Left renal cortex interstitium (tissue), 4 donors: ENCODE results near the gene TFG. TPM values are rescaled to one million over a fixed set of nuclear protein-coding genes. Genes with fewer than 3 reads are reported as not detected.

Experiments
- DNase-seq, 4 donors: peaks; one replicate each; pipeline ENCODE4 v3.0.0-alpha.2; 2013; ENCODE audit warnings: low read depth in 4 of 4, low spot score in 2 of 4, missing footprints in 1 of 4
- polyA plus RNA-seq, 4 donors: library from polyadenylated mRNA; unstranded; fragments of 120-200 nt; gene quantifications; one replicate each; pipeline ENCODE4 v1.2.1, GENCODE V29; 2013; ENCODE audit not compliant: insufficient read length in 4 of 4

Gene TFG
- polyA plus RNA-seq, 4 donors = 135 to 141 (median 139) TPM

DNA sequence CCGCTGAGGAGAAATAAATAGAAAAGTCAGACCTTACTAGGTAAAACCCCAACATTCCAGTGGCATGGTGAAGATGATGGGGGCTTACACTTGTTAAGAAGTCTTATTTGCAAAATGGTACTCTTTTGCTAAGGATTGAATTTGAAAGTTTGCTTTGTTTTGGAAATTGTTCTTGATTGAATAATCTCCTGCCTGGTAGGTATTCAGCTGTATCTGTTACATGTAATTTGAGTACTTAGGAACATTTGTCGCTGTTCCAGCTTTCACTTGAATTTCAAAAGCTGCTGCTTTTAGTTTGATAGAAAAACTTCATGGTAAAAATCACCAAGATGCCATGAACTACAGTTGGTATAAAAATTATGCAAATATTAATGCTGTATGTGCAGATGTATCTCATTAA, 44.6 kb downstream of the TFG start:
- no peak for DNase-seq

DNA sequence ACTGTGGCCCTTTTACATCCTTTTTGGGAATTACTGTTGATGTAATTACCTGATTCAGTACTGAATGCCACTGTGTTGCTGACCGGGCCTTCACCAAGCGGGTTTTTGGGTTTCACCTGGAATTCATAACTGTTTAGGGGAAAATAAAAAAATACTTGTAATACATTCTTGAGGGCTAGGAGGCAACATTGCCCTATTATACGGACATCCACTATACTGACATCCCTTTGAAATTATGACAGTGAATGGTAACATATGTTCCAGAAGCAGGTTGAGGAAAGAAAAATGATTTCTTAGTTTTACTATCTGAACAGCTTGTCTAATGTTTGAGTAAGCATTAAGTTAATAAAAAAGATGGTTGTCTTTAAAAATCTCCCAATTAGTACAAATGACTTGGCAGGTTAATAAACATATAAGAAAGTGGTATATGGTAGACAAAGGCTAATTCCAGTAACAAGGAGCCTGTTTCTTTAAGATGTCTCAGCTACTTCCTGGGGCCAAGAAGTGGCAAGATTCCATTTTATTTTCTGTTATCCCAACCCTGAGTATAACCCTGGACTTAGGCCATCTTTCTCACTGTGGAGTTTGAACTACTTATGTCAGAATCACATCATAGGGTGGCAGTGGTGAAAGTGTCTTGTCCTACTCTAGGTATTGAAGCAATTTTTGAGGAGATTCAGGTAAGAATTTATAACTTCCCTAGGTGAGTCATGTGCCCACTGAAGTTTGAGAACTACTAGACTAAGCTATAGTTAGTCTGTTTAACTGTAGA, 45.5 kb downstream of the TFG start:
- DNase-seq = no peak

DNA sequence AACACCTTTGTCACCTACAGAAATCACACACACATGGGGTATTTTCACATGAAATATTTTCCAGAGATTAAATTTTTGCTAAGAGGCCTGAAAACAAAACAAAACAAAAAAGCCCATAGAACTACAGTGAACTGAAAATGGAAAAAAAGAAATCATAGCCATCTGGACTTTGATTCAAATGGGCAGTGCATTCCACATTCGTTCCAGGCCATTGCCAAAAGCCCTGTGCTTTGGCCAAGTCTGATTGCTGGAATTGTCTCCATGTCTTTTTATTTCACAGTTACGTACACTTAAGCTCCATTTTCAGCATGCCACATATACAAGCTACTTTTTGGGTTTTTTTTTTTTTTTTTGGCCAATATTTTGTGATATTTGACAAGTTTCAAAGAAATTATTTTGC, 47.1 kb downstream of the TFG start:
- no peak for DNase-seq

DNA sequence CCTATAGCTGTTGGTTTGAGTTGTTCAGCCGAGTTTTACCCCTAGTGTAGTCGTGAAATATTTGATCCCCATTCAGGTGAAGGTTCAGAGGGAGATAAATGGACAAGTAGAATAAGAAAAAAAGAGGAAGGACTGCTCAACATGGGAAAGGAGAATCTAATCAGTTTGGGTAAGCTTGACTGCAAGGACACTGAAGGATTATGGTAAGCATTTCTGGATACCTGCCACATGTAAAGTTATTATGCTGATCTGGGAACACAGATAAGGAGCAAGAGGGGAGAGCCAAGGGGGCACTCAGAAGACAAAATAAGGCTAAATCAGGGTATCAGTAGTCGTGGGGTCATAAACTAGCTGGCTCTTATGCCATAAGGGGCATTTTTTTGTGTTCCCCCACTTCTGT, 49.9 kb downstream of the TFG start:
- no peak for DNase-seq

DNA sequence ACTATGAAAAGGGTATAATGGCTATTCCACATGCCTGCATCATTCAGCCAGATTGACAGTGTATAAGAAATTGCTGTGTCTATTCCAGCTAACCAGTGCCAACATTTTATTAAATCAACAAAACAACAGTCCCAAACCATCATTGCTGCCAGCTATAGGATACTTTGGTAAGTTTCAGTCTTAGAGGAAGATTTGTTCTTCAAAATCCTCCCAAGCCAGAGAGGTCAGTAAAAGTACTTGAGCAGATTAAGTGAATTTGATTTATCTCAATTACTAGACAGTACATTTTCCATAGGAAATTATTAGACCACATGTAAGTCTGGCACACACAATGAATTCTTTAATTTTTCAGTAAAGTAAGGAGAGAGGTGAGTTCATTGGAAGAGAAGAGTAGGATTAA, 50.7 kb downstream of the TFG start:
- no peak for DNase-seq

DNA sequence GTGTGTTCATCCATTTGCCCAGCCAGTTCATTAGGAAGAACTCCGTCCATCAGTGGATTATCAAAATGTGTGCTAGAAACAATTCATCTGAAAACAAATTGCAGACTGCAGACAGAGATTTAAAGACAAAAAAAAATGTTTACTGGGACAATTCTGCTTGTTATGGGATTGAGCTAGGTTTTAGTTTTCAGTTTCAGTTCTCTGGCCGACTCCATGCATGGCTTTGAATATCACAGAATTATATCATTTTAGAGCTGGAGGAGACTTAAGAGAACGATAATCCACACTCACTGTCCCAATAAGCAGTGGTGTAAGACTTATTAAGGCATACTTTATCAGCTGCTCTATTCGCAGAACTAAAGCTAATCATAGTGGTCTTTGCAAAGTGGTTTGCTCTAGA, 51.1 kb downstream of the TFG start:
- no peak for DNase-seq

DNA sequence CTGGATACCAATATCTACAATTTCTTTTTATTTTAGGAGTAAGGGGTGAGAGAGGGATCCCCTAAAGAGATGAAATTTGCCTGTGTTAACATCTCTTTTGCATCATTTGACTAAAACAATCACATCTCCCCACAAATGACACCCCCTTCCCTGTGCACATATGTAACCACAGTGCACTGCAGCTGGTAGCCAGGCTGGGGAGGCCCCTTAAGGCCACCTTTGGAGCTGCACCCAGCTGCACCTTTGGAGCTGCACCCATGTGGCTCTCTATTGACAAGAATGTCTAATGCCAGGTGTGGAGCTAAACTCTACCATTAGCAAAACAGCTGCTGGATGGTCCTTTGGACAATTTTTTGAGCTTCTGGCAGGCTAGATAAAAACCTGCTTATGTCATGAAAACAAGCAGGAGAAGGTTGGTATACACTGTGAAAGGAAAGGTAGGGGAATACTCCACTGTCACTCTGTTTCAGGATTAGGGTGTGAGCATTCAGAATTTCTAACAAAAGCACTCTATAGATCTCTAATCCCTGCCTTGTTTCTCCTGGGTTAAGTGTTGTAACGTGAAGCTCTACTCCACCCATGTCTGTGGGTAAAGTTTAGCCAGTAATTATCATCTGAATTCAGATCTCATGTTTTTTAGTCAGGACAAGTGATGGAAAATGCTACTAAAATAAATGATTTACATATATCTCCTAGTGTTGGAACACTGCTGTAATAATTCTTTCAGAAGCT, 52.1 kb downstream of the TFG start:
- DNase-seq = no peak

DNA sequence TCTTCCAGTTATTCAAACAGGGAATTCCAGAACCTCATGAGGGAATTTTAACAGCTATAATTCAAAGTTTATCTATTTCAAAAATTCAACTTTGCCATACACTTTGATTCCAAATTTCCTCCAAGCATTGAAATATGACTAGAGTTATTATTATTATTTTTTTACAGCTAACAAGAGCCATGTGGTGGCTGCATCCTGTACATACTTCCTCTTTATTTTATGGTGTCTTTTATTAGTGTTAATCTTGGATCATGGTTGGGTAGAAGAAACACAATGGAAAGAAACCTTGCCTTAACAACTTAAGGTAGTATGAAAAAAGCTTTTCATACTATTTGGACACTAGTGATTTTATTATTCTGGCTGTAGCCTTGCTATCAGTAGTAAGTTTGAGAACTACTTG, 52.7 kb downstream of the TFG start:
- no peak for DNase-seq

DNA sequence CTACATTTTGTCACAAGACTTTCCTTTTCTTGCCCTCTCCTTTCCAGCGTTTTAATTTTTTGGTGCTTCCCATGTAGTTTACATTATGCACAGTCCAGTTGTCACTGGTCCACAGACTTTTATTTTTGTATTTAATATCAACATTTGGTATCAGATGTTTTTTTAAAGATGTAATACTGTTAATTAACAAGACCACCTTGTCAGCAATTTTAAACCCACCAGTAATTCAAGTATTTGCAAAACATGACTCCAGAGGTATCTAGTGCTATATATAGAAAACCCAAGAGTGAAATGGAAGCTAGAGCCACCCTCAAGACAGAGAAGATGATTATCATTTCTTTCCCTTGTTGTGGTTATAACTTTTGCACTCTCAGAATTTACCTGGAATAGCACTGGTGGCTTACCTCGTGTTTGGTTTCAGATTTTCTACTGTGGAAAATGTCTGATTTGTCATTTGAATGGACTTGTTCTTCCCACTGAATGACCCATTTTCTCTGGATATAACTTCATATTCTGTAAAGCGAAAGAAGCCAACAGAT, 56.2 kb downstream of the TFG start:
- no peak for DNase-seq

DNA sequence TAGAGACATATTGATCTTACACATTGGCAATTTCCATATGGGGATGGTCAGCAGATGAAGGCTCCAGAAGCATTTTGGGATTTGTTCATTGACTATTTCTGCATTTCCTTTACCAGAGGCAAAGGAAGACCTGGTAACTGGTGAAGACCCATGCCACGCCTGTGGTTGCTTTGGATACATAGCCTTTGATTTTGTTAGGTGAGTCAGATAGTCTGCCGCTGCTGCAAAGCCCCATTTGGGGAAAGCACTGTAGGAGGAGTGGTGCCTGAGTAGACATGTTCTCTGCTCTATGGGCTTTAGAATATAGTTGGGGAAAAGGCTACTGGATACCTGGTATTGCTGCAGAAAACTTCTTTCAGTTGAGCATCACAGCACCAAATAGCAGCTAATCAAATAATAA, 56.8 kb downstream of the TFG start:
- DNase-seq = no peak

DNA sequence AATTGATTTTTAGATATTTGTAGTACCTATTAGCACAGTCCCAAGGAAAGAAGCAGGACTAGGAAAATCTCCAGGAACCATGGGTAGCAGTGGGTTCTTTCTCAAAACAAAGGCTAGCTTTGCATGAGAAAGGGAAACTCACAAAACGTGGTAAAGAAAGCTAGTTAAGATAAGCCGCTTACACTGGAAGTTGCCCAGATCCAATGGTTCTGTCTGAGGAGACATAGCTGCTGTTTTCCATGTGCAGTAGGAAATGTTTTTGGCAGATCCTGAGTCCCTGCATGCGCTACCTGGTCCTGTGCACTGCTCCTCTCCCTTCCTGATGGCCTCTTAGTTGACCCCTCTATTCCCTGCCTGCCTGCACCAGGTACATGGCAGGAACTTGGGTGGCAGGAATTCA, 60.4 kb downstream of the TFG start:
- DNase-seq = no peak

DNA sequence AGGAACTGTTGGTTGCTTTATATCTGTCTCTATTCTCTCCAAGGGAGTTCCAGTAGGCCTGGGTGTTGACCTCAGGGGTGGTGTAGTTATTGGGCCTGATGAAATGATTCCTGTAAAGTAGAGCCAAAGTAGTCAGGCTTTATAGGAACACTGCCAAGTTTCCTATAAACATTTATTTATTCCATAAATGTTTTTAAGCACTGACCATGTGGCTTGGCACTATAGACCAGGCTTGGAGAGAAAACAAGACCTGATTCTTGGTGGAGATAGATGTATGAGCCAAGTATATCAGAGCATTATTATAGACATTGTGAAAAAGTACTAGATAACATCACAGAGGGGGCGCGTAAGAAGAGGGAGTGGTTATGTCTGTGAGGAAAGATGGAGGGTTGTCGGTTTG, 65.9 kb downstream of the TFG start:
- no peak for DNase-seq

DNA sequence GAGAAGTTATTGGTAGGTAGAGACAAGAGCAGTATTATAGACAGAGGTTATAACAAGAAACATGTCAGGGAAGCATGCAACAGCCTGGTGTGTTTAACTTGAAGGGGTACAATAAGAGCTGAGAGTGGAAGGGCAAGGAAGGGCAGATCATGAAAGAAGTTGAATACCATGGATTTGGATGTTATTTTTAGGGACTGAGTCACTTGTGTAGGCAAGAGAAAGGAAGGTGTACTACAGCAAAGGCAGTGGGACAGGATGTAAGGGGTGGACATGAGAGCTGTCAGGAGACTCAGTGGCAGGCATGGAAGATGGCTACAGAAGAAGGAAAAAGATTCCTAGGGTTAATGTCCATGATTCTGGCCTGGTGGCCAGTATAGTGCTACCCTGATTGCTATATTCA, 66.4 kb downstream of the TFG start:
- no peak for DNase-seq

DNA sequence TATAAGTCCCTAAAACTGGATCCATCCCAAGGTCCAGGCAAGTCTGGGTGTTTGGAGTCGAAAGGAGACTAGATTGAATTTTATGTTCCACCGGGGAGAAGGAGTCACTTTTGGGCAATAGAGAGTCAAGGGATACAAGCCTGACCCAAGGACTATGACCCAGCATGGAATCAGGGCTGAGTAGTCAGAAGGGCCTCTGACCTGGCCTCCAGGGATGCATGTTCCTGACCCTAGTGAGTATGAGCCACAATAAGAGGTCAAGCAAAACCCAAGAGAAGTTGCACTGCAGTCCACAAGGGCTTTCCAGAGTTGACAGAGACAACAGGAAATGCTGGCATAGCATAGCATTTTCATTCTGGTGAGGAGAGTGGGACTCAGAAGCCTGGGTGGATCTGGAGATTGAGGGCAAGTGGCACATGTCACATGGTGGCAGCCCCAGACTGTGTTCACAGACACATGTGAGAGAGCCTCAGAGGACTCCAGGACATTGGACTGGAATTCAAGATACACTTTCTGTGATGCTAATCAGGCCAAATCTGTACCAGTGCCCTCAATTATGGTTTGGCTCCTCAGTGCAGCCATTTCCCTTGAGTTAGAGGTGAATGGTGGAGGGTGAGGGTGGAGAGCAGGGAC, 66.9 kb downstream of the TFG start:
- DNase-seq = no peak

DNA sequence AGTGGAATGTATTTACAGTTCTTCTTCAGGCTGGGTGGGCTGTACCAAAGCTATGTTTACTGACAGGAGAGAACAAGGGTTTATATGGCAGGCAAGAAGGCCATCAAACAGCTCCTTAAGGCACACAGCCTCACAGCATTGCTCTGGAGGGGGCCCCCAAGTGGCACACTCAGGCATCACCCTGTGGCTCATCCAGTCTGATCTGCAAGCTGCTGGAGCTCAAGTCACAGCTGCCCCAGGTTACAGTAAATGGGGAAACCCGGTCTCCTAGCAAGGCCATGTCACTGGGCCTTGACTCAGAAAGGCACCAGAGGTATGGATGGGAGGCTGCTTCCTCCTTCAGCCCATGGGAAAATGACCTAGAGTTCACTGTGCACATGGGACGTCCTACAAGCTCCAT, 67.5 kb downstream of the TFG start:
- no peak for DNase-seq

DNA sequence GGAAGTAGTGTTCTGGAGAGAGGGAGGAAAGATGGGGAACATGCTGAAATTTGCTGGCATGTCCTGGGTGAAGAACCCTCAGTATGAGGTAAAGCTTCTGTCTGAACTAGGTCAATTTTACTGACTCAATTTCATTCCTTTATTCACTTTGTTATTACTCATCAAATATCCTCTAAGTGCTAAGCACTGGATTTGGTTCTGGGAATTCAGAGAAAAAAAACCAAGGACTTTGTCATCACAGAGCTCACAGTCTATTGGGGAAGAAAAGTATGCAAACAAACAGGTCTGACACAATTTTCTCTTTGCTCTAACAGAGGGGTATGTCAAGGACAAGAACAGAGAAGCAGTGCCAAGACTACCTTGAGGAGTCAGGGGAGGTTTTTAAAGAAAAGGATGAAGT, 68.0 kb downstream of the TFG start:
- DNase-seq = no peak

DNA sequence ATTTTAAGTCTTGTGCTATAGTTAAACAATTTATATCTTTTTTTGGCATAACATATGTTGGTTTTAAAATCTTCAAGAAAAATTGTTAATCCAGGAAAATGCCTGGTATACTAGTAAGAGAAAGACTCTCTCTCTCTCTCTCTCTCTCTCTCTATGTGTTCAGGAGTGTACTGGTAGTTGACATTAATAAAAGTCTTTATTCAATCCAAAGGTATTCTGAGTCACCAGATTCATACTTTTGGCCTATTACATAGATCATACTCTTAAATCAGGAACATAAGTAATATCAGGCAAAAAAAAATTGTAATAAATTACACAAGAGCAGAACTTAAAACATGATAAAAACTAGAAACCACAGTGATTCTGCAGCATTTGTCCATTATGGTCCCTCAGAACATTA, 70.2 kb downstream of the TFG start:
- no peak for DNase-seq

DNA sequence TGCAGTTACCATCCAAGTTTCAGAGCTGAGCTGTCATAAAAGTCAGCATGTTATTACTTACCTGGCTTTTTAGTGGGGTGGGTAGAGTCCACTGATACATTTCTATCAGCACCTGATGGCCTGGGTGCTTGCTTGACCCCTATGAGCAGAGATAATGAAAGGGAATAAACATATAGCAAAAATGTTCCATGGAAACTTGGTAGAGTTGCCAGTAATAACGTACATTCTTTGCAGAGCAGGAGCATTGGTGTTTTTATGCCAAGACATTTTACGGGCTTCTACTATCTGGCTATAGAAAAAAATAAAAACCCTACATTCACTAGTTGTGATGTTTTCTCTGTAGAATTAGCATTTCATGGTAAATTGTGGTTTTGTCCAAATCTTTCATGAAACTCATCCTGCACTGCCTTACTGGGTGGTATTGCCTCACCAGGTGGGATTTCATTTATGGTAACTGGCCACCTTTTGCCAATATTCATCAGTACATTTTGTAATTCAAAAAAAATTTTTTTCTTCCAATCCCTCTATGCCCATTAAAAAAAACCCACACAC, 70.9 kb downstream of the TFG start:
- DNase-seq = no peak

DNA sequence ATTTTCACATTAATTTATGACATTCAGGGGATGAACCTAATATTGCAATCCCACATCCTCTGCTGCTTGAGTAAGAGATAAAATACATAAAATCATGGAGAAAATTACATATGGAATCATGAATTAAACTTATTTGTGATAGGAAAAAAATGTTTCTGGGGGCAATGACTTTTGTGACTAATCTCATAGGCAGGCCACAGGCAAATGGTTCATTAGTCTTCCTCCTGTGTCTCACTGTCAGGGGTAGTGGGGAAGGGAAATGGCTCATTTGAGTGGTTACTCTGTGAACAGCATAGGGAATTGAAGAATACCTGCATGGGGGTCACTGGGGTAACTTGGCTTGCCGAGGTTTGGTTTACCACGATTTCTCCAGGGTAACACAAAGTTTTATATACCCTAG, 72.0 kb downstream of the TFG start:
- no peak for DNase-seq

DNA sequence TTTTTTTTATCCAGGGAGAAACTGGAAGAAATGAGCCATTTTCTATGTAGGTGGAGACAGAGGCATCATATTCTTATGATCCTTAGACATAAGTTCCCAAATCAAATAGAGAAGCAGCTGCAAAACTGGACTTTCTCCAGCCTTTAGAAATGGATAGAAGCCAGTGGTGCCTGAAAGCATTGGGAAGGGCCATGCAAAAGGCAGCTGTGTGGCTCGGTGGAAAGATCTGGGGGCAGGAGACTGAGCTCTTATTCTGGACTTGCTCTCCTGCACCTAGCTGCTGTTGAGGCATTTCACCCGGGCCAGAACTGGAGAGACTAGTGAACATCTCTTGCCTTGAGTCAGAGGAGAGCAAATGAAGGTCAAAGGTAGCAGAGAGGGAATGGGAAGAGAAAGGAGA, 73.1 kb downstream of the TFG start:
- no peak for DNase-seq

DNA sequence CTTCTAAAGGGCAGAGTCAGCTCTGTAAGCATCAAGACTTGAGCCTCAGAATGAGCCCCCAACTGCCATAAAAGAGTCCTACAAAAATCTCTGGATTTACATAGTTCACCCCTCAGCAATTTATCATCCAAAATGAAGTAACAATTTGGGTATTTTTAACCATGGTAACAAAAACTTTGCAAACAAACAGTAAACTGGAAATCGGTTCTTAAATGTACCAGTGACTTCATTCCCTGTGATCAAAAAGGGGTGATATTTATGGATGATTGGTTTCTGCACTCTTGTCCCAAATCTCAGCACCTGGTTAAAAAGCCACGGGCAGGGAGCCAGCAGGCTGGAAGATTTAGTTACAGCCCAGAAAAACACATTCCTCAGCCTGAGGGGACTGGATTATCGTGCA, 73.6 kb downstream of the TFG start:
- DNase-seq = peak in 2 of 4 donors; percentile 18 to 39
